ENCODE results near the gene ANO3. TPM values are rescaled to one million over a fixed set of nuclear protein-coding genes. Genes with fewer than 3 reads are reported as not detected.

The ANO3 gene
- total and polyA plus RNA-seq, 2 experiments from 2014 or later = not detected

DNA sequence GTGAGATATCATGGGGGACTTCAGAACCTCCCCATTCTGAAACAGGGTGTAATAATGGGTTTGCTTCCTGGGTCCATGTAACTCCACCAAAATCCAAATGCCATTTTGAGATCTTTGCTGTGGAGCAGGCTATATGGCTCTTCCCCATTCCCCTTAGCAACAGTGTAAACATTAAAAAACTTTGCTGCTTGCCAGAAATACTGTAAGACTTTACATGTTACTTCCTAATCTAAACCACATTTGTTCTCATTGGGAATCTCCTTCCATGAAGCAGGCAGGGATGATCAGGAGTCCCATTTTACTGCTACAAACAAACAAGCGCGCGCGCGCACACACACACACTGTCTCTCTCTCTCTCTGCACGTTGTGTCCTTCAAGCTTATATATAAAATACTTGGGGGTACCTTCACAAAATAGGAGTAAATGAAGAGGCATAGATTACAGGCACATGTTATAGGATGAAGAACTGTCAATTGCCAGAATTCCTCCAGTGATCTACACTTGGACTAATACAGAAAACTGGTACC lies 86.5 kb downstream of the ANO3 start:
- H3K27me3 ChIP-seq = no peaks in the 10 kb centered on the region
- H3K4me3 ChIP-seq = no peak overlapping the region
- H3K36me3 ChIP-seq = no peaks in the 10 kb centered on the region
- H3K27ac ChIP-seq = no peak overlapping the region
- H3K9me3 ChIP-seq (ENCODE audit: low read depth) = no peaks in the 10 kb centered on the region
- DNase-seq (ENCODE audit: low read depth in 1 of 2, low spot score in 1 of 2) = no peak
- TF ChIP-seq, protein P1, sequence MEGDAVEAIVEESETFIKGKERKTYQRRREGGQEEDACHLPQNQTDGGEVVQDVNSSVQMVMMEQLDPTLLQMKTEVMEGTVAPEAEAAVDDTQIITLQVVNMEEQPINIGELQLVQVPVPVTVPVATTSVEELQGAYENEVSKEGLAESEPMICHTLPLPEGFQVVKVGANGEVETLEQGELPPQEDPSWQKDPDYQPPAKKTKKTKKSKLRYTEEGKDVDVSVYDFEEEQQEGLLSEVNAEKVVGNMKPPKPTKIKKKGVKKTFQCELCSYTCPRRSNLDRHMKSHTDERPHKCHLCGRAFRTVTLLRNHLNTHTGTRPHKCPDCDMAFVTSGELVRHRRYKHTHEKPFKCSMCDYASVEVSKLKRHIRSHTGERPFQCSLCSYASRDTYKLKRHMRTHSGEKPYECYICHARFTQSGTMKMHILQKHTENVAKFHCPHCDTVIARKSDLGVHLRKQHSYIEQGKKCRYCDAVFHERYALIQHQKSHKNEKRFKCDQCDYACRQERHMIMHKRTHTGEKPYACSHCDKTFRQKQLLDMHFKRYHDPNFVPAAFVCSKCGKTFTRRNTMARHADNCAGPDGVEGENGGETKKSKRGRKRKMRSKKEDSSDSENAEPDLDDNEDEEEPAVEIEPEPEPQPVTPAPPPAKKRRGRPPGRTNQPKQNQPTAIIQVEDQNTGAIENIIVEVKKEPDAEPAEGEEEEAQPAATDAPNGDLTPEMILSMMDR (IDR thresholded peaks at IDR 0.05; ENCODE audit: low read depth, low read length) = no peak
- H3K4me1 ChIP-seq (ENCODE audit: low read depth) = peaks cover 6% of the 10 kb centered on the region

DNA sequence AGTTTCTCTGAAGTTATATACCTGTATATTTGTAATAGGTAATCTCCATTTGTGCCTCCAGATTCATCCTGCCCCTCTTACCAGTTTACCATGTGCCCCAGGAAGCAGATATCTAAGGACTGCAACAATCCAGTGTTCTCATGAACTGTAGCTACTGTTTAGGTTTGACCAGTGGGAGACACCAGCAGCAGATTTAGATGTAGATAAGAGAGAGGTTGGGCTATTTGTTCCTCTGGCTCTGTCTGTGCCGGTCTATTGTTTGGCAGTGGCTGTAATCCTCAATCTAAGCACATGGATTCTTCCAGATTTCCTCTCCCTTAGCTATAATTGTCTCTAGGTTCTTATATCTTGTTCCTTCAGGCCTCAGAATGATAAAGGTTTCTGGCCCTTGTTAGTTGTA lies 88.4 kb downstream of the ANO3 start:
- no peak overlapping the region for H3K4me3 ChIP-seq
- no peak overlapping the region for H3K27ac ChIP-seq
- DNase-seq (ENCODE audit: low read depth in 1 of 2, low spot score in 1 of 2) = no peak
- no peaks in the 10 kb centered on the region for H3K27me3 ChIP-seq
- no peaks in the 10 kb centered on the region for H3K36me3 ChIP-seq
- H3K4me1 ChIP-seq (ENCODE audit: low read depth) = peaks cover 6% of the 10 kb centered on the region
- H3K9me3 ChIP-seq (ENCODE audit: low read depth) = no peaks in the 10 kb centered on the region
- TF ChIP-seq, protein P1 (IDR thresholded peaks at IDR 0.05; ENCODE audit: low read depth, low read length) = no peak

DNA sequence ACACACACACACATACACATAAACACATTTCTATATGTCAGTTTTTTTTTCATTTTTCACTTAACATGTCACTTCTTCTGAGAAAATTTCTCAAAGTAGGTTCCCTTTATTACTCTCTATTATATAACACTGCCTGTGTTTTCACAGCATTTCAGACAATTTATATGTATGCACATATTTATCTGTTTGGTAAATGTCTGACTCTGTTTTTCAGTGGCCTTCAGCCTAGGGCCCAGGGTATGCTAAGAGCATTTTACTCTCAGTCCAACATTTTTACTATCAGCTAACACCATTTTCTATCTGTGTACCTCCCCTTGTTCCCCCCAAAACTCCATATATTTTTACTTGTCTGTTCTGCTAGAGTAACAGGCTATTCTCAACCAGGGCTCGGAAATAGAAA lies 92.3 kb downstream of the ANO3 start:
- no peak overlapping the region for H3K4me3 ChIP-seq
- H3K9me3 ChIP-seq (ENCODE audit: low read depth) = no peaks in the 10 kb centered on the region
- no peak overlapping the region for H3K27ac ChIP-seq
- TF ChIP-seq, protein P1 (IDR thresholded peaks at IDR 0.05; ENCODE audit: low read depth, low read length) = no peak
- DNase-seq (ENCODE audit: low read depth in 1 of 2, low spot score in 1 of 2) = no peak
- no peaks in the 10 kb centered on the region for H3K36me3 ChIP-seq
- no peaks in the 10 kb centered on the region for H3K27me3 ChIP-seq
- peaks cover 6% of the 10 kb centered on the region for H3K4me1 ChIP-seq (ENCODE audit: low read depth)

DNA sequence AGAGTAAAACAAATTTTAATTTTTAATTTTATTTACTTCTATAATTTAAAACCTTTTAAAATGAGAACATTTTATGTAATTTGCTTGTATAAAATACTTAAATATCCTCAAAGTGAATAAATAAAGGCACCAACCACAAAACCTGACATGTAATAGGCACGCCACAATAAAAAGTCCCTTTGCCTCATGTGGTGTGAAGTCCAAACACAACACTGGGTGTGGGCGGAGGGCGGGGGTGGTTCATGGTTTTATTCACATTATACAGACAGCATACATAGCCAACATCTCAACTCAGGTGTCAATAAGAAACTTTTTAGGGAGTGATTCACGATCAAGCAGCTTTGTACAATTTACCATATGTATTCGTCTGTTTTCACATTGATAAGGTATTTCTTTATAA lies 107.9 kb downstream of the ANO3 start:
- H3K9me3 ChIP-seq (ENCODE audit: low read depth) = no peaks in the 10 kb centered on the region
- H3K36me3 ChIP-seq = no peaks in the 10 kb centered on the region
- TF ChIP-seq, protein P1 (IDR thresholded peaks at IDR 0.05; ENCODE audit: low read depth, low read length) = no peak
- no peak overlapping the region for H3K27ac ChIP-seq
- H3K27me3 ChIP-seq = no peaks in the 10 kb centered on the region
- no peaks in the 10 kb centered on the region for H3K4me1 ChIP-seq (ENCODE audit: low read depth)
- H3K4me3 ChIP-seq = no peak overlapping the region
- no peak for DNase-seq (ENCODE audit: low read depth in 1 of 2, low spot score in 1 of 2)

DNA sequence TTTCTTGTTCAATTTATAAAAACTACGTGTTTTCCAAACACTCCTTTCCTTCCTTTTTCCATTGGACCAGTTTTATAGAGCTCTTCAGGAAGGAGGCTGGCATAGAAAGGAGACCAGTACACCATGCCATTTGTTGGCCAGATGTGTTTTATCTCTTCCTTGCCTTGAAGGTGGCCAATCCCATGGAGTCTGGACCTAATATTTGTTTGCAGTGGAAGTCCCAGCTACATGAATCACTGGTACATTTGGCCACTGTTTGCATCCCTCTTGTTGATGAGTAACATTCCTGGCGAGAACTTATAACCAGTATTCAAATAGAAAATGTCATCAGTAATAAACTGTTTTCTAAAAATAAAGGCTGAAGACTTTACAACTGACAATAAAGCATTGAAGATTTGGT lies 110.2 kb downstream of the ANO3 start:
- Histone ChIP-seq H3K27me3 (no peaks in the 10 kb centered on the region), H3K27ac (no peak overlapping the region), H3K4me1 (ENCODE audit: low read depth) (no peaks in the 10 kb centered on the region), H3K4me3 (no peak overlapping the region), H3K9me3 (ENCODE audit: low read depth) (no peaks in the 10 kb centered on the region), H3K36me3 (no peaks in the 10 kb centered on the region)
- TF ChIP-seq, protein P1 (IDR thresholded peaks at IDR 0.05; ENCODE audit: low read depth, low read length) = no peak
- peak in 1 of 2 donors; percentile 2 for DNase-seq (ENCODE audit: low read depth in 1 of 2, low spot score in 1 of 2)

DNA sequence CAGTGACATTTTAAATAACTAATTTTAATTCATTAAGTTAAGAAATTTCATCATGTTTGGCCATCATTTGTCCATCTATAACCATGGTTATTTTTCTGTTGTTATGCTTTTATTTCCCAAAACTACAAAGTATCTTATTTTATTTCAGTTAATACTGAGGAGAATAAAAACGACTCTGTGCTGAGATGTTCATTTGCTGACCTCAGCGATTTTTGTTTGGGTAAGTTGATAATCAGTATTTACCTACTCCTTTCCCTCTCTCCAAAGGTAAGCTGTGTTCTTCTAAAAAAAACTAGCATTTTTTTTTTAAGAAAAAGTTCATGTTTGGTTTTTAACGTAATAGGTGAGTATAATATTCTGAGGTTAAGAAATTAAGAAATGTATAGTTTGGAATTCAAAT lies 111.7 kb downstream of the ANO3 start:
- H3K9me3 ChIP-seq (ENCODE audit: low read depth) = no peaks in the 10 kb centered on the region
- H3K27ac ChIP-seq = no peak overlapping the region
- no peaks in the 10 kb centered on the region for H3K4me1 ChIP-seq (ENCODE audit: low read depth)
- TF ChIP-seq, protein P1 (IDR thresholded peaks at IDR 0.05; ENCODE audit: low read depth, low read length) = no peak
- H3K27me3 ChIP-seq = no peaks in the 10 kb centered on the region
- no peaks in the 10 kb centered on the region for H3K36me3 ChIP-seq
- H3K4me3 ChIP-seq = no peak overlapping the region
- DNase-seq (ENCODE audit: low read depth in 1 of 2, low spot score in 1 of 2) = no peak
